Measurements from ENCODE around the gene PEPD. TPM values are rescaled to one million over a fixed set of nuclear protein-coding genes. Genes with fewer than 3 reads are reported as not detected.

The PEPD gene
- total and polyA plus RNA-seq, 2 of the 4 experiments (the other 2 are of a cell fraction) = 36.7 to 88.4 TPM

- Histone ChIP-seq H3K14ac (replicated peaks; ENCODE audit: low read depth, low read length) (no peak overlapping the region), H3K27ac (ENCODE audit: insufficient read depth, low read length) (no peak overlapping the region), H2AFZ (replicated peaks; ENCODE audit: low read length, poor library complexity) (no peak overlapping the region), H2BK120ac (ENCODE audit: low read depth, low read length) (no peak overlapping the region), H3K79me1 (ENCODE audit: low read depth in 1 of 2, low read length in 2 of 2) (peaks cover 25 to 75% of the 10 kb centered on the region in 2 experiments), H2AK5ac (ENCODE audit: low read depth, low read length) (no peak overlapping the region), H2BK5ac (ENCODE audit: low read depth, low read length, poor library complexity, severe bottlenecking) (no peak overlapping the region), H4K8ac (ENCODE audit: low read depth in 2 of 2, low read length in 2 of 2) (no peak overlapping the region), H3K9me3 (ENCODE audit: control insufficient read depth, insufficient read depth, low read length) (no peaks in the 10 kb centered on the region), H3K23ac (ENCODE audit: low read depth, low read length) (no peak overlapping the region), H3K56ac (ENCODE audit: extremely low read depth, insufficient read depth, low read length) (no peak overlapping the region), H2AK9ac (replicated peaks; ENCODE audit: low read depth, low read length, poor library complexity) (no peak overlapping the region), H3K18ac (ENCODE audit: low read depth, low read length) (no peak overlapping the region), H3K27me3 (ENCODE audit: control insufficient read depth, insufficient read depth, low read length) (no peaks in the 10 kb centered on the region), H2BK15ac (ENCODE audit: low read depth, low read length) (no peak overlapping the region), H3K4ac (ENCODE audit: low read depth, low read length) (no peak overlapping the region), H3K9me1 (ENCODE audit: insufficient read depth, low read length) (peaks cover 13% of the 10 kb centered on the region), H3K4me3 (ENCODE audit: insufficient read depth, low read depth, low read length) (no peak overlapping the region), H3K4me2 (ENCODE audit: low read depth, low read length) (no peak overlapping the region), H4K5ac (ENCODE audit: low read depth, low read length) (no peak overlapping the region), H3K36me3 (ENCODE audit: control insufficient read depth, insufficient read depth, low read length) (peaks cover 25% of the 10 kb centered on the region), H3K9ac (ENCODE audit: low read depth, low read length) (no peak overlapping the region), H4K91ac (ENCODE audit: insufficient read depth, low read depth, low read length) (no peak overlapping the region), H2BK20ac (ENCODE audit: low read depth, low read length) (no peak overlapping the region), H4K20me1 (ENCODE audit: insufficient read depth, low read length) (peaks cover 94% of the 10 kb centered on the region), H3K4me1 (ENCODE audit: control insufficient read depth, insufficient read depth, low read length) (peaks cover 1% of the 10 kb centered on the region; the same call in 1 of the 2 replicates)
- BruUV-seq (replicated peaks) = no TSS peak
- TF ChIP-seq FOS (IDR thresholded peaks at IDR 0.05; ENCODE audit: low read depth, low read length) = no peak
- TF ChIP-seq BHLHE40 (IDR thresholded peaks at IDR 0.05; ENCODE audit: low read depth, low read length) = no peak
- TF ChIP-seq CEBPB (IDR thresholded peaks at IDR 0.05; ENCODE audit: low read depth, low read length) = no peak
- TF ChIP-seq SMC3 (IDR thresholded peaks at IDR 0.05; ENCODE audit: low read depth, low read length) = no peak
- TF ChIP-seq MAZ (IDR thresholded peaks at IDR 0.05; ENCODE audit: borderline replicate concordance, low read depth, low read length) = no peak
- TF ChIP-seq CTCF (conservative IDR thresholded peaks at IDR 0.05; ENCODE audit: low read depth, low read length) = no peak
- no peak for TF ChIP-seq POLR2A (IDR thresholded peaks at IDR 0.05; ENCODE audit: low read depth, low read length)
- TF ChIP-seq RFX5 (IDR thresholded peaks at IDR 0.05; ENCODE audit: low read depth, low read length) = no peak
- no peak for TF ChIP-seq RCOR1 (IDR thresholded peaks at IDR 0.05; ENCODE audit: insufficient replicate concordance, low read length)
- no peak for TF ChIP-seq USF2 (IDR thresholded peaks at IDR 0.05; ENCODE audit: low read depth, low read length)
- no peak for TF ChIP-seq CHD1 (IDR thresholded peaks at IDR 0.05; ENCODE audit: low read depth, low read length)
- no peak for TF ChIP-seq MXI1 (IDR thresholded peaks at IDR 0.05; ENCODE audit: borderline replicate concordance, low read depth, low read length)
- TF ChIP-seq NFE2L2 (IDR thresholded peaks at IDR 0.05; ENCODE audit: low read depth, low read length) = no peak
- DNase-seq = no peak
- in situ Hi-C loops (cut with MboI; ENCODE audit: low sequenced_read_pairs) (no loop called here), intact Hi-C loops (cut with micrococcal nuclease) (no loop called here), dilution Hi-C loops (cut with HindIII; ENCODE audit: low sequenced_read_pairs, unreplicated experiment) (no loop called here)
- no peak for ATAC-seq (ENCODE audit: low read depth)
- CTCF ChIA-PET = interaction anchor here (0.7 to 1.4 kb wide), 2 partner anchors 14 to 1981 kb away, joined by 3 to 7 read pairs; no protein-coding TSS in a partner anchor
- POLR2A ChIA-PET (ENCODE audit: unreplicated experiment) = no interaction called here
- no CpG with 5 or more reads among the region's 8 CpGs for WGBS, 2 experiments (ENCODE audit: extremely low coverage in 2 of 2, insufficient read length in 1 of 2)
Measured at GRCh38 chr19:33384983-33385382, 136.6 kb downstream of the PEPD start.
